RWPE1 (cell line): ENCODE data around the gene PTGS1.

Experiments used
- CTCF ChIA-PET: fragments of 350-600 bp; sonication (Branson Sonifier 250); formaldehyde crosslinking; extraction: SDS; loops from one replicate; lab custom pipeline; 2021; lab: Yijun Ruan, JAX
- POLR2A ChIA-PET: fragments of 400-600 bp; formaldehyde crosslinking; extraction: SDS; loops from one replicate; lab custom pipeline; 2020; ENCODE audit warnings: antibody characterized with exemption; ENCODE audit not compliant: low non-redundant PET; lab: Yijun Ruan, JAX
- DNase-seq: peaks from one replicate; pipeline ENCODE4 v3.0.0; 2012; ENCODE audit warnings: low spot score
- H3K27ac ChIP-seq: fragments of 450-650 bp; 2 replicates; pipeline ENCODE4 v1.5.1; 2017
- TF ChIP-seq, protein P1 (sequence below): fragments of 450-650 bp; conservative IDR thresholded peaks from 2 replicates; pipeline ENCODE4 v1.5.1; 2017; ENCODE audit warnings: low read depth, mild to moderate bottlenecking

Gene PTGS1

DNA sequence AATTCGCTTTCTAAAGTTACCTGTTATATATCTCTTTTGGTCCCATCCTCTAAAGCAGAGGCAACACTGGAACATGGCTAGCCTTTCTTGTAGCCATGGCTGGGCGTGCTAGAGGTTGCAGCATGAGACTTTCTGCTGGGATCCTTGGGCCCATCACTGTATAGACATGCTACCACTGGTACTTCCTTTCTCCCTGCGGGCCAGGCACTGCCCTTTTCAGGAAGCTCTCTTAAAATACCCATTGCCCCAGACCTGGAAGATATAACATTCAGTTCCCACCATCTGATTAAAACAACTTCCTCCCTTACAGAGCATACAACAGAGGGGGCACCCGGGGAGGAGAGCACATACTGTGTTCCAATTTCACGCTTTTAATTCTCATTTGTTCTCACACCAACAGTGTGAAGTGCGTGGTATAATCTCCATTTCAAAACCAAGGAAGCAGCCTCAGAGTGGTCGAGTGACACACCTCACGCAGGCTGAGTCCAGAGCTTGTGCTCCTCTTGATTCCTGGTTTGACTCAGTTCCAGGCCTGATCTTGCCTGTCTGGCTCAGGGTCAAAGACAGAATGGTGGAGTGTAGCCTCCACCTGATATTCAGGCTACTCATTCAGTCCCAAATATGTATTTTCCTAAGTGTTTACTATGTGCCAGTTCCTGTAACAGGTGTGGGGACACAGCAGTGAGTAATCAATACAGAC is 22.6 kb downstream of the PTGS1 start:
- ChIA-PET POLR2A (no interaction called here), CTCF (no interaction called here)
- H3K27ac ChIP-seq: no peak overlapping the region
- DNase-seq: no peak
- TF ChIP-seq, protein P1, sequence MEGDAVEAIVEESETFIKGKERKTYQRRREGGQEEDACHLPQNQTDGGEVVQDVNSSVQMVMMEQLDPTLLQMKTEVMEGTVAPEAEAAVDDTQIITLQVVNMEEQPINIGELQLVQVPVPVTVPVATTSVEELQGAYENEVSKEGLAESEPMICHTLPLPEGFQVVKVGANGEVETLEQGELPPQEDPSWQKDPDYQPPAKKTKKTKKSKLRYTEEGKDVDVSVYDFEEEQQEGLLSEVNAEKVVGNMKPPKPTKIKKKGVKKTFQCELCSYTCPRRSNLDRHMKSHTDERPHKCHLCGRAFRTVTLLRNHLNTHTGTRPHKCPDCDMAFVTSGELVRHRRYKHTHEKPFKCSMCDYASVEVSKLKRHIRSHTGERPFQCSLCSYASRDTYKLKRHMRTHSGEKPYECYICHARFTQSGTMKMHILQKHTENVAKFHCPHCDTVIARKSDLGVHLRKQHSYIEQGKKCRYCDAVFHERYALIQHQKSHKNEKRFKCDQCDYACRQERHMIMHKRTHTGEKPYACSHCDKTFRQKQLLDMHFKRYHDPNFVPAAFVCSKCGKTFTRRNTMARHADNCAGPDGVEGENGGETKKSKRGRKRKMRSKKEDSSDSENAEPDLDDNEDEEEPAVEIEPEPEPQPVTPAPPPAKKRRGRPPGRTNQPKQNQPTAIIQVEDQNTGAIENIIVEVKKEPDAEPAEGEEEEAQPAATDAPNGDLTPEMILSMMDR: no peak

DNA sequence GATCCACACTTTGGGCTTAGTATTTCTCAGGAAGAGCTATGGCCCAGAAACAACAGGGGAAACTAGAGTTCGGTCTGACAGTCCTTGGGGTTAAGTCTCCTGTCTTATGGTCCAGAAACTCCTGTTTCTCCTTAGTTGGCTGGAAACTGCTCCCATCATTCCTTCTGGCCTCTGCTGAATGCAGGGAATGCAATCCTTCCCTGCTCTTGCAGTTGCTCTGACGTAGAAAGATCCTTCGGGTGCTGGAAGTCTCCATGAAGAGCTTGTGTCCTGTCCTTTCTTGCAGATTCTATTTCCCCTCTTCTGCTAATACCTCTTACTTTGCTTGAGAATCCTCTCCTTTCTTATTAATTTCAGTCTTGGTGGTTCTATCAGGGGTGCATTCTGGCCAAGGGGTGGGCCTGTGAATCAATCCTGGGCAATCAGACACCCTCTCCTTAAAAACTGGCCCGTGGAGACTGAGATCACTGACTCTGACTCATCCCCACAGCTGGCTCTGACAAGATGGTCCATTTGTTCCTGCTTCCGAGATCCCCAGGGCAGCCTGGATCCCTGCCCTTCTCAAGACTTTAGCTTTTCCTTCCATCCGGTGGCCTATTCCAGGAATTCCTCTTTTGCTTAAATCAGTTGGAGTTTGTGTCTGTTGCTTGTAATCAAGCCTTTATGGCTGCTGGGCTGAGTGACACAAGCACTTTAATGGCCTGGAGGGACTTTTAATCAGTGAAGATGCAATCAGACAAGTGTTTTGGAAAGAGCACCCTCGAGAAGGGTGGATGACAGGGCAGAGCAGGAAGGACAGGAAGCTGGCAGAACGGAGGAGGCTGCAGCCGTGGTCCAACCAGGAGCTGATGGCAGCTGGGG is 23.7 kb downstream of the PTGS1 start:
- H3K27ac ChIP-seq: peak overlapping the region; percentile 30; the same call in 1 of the 2 replicates
- DNase-seq: peak; percentile 79
- ChIA-PET POLR2A (no interaction called here), CTCF (interaction anchor here (0.6 to 0.7 kb wide), 4 partner anchors 9 to 441 kb away, joined by 3 read pairs; no protein-coding TSS in a partner anchor)
- TF ChIP-seq, protein P1: no peak

DNA sequence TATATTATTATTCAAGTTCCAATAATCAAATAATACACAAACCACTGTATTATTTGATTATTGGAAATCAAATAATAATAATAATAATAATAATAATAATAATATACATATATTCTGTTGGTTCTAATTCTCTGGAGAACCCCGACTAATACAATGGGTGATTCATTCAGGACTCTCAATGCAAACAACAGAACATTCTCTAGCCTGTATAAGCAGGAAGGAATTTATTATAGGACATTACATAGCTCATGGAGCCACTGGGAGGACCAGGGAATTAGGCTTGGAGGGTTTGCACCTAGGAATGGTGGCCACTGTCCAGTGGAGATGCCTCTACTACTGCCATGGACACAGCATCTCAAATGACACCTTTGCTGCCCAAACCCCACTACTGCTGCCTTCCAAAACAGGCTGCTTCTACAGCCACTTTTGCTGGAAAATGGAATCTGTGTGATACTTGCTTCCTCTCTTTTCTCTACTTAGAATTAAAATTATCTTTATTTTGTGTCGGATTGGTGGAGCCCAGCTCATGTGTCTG is 25.9 kb downstream of the PTGS1 start:
- ChIA-PET CTCF (interaction anchor here (0.6 to 1.4 kb wide), 2 partner anchors 14 to 46 kb away, joined by 4 read pairs; no protein-coding TSS in a partner anchor), POLR2A (interaction anchor here (0.6 kb wide), 1 partner anchor 10 kb away, joined by 3 read pairs; no protein-coding TSS in a partner anchor)
- TF ChIP-seq, protein P1: no peak
- no peak overlapping the region for H3K27ac ChIP-seq
- no peak for DNase-seq

DNA sequence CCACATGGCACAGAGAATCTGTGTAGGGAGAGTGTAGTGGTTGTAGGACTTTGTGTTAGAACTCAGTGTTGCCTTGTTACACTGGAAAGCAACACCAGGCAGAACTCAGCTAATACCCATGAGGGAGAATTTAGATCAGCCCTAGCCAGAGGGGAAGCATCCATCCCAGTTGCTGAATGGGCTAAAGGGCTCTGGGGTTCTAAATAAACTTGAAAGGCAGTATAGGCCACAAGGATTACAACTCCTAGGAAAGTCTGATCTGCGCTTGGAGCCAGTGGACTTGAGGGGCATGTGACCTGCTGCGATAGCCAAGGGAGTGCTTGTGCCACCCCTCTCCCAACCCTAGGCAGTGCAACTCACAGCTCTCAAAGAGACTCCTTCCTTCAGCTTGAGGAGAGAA is 26.9 kb downstream of the PTGS1 start:
- CTCF ChIA-PET: interaction anchor here (1.4 kb wide), 1 partner anchor 15 kb away, joined by 4 read pairs; no protein-coding TSS in a partner anchor
- TF ChIP-seq, protein P1: no peak
- no peak for DNase-seq
- POLR2A ChIA-PET: no interaction called here
- no peak overlapping the region for H3K27ac ChIP-seq

DNA sequence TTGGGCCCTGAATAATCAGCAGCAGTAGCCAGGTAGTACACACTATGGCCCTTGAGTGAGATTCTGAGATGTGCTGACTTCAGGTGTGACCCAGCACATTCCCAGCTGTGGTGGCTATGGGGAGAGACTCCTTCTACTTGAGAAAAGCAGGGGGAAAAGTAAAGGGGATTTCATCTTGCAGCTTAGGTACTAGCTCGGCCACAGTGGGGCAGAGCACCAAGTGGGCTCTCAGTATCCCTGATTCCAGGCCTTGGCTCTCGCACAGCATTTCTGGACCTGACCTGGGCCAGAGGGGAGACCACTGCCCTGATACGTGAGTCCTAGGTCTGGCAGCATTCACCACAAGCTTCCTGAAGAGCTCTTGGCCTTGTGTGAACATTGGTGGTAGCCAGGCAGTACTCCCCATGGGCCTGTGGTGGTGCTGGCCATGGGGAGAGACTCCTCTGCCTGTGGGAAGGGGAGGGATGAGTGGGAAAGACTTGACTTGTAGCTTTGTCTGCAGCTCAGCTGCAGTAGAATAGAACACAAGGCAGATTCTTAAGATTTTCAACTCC is 27.6 kb downstream of the PTGS1 start:
- no peak overlapping the region for H3K27ac ChIP-seq
- DNase-seq: no peak
- ChIA-PET POLR2A (no interaction called here), CTCF (no interaction called here)
- TF ChIP-seq, protein P1: no peak

DNA sequence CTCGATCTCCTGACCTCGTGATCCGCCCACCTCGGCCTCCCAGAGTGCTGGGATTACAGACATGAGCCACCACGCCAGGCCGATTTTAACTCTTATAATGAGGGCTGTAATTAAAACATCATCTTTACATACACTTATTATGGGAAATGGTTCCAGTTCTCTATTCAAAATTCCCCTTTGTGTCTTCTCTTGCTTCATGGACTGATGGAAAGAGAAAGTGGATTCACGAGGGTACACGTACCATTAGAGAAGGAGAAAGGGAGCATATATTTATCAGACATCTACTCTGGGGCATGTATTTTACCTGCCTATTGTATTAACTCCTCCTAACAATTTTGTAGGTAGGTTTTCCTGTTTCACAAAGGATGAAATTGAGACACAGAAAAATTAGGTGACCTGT is 31.1 kb downstream of the PTGS1 start:
- ChIA-PET POLR2A (no interaction called here), CTCF (no interaction called here)
- TF ChIP-seq, protein P1: no peak
- H3K27ac ChIP-seq: no peak overlapping the region
- no peak for DNase-seq
